HG03039 (cell line): ENCODE results near the gene KCNJ5.

ENCODE experiments used
- ATAC-seq: cut with Tn5 transposase; IDR thresholded peaks from one replicate; pipeline ENCODE4 v1.9.1; 2021; ENCODE audit warnings: mild to moderate bottlenecking, moderate library complexity; ENCODE audit not compliant: unreplicated experiment

The KCNJ5 gene

DNA sequence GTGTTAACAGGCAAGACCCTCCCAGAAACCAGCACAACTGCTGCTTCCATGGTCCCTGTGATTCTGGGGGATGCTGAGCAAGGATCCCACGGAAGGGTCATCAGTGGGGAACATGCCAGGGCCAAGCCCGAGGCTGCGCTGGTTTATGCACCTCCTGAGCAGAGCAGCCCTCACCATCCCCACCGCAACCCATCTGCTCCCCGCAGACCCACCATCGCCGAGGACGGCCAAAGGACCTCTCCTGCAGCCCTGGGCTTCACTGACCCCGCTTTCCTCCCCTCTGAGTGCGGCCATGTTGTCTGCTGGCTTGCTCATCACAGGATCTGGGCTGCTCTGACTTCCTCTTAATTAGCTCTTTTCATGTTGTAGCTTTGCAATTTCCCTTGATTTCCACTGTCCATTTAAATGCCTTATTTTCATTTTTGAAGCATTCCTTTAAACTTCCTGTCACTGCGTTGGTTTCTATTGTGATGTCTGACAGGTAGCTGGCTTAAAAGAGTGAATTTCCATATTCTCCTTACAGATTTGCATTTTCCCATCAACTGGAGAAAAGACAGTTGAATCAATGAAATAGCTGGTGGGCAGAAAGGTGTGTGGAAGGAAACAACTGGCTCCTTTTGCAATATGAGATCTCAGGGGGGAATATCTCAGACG lies 36.7 kb downstream of the KCNJ5 start:
- ATAC-seq: no peak

DNA sequence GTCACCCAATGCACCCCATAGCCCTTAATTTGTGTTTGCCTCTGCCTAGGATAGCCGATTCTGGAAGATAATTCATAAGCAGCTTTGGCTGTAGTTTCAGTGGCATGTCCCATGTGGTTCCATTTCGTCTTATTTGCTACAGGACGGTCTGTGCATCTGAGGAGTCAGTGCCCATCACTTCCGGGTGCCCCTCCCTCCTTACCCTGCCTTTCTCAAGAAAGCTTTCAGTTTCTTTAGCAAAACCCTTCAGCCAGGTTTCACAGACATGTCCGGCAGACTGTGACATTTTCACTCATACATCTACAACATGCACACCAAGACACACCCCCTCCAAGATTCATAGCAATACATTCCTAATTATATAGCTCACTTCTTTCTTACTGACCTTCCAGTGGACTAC lies 37.2 kb downstream of the KCNJ5 start:
- peak; percentile 92 for ATAC-seq

DNA sequence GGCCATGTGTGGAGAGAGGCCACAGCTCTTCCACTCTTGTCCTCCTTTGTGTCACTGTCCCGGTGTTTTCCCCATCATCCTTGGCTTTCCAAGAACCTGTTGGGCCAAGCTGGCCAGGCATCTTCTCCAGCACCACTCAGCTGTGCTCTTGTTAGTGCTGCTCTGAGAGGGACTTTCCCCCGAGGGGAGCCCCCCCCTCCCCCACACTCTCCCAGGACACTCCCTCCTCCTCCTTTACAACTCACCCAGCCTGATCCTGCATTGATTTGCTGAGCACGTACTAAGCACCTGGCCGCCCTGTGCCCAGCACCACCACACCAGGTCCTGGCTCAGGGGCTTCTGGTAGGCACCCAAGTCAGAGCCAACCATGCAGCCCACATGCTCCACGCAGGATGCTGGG lies 38.3 kb downstream of the KCNJ5 start:
- no peak for ATAC-seq

- ATAC-seq: no peak
Measured at GRCh38 chr11:128929991-128930390, 38.8 kb downstream of the KCNJ5 start.

GRCh38 chr11:128931066-128931465 lies 39.9 kb downstream of the KCNJ5 start:
- ATAC-seq: no peak

DNA sequence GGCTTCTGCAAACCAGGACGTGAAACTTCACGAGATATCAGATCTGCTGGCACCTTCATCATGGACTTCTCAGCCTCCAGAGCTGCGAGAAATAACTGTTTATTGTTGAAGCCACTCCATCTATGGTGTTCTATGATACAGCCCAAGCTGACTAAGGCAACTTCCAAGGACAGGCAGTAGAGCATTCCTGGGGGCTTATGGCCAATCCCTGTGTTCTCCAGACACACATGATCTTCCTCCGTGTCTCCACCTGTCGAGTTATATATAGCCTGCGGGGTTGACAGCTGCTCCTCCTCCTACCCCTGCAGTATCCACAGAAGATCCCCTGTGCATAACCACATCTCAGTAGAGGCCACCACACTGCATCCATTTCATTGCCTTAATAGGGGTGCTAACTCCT lies 40.5 kb downstream of the KCNJ5 start:
- no peak for ATAC-seq

DNA sequence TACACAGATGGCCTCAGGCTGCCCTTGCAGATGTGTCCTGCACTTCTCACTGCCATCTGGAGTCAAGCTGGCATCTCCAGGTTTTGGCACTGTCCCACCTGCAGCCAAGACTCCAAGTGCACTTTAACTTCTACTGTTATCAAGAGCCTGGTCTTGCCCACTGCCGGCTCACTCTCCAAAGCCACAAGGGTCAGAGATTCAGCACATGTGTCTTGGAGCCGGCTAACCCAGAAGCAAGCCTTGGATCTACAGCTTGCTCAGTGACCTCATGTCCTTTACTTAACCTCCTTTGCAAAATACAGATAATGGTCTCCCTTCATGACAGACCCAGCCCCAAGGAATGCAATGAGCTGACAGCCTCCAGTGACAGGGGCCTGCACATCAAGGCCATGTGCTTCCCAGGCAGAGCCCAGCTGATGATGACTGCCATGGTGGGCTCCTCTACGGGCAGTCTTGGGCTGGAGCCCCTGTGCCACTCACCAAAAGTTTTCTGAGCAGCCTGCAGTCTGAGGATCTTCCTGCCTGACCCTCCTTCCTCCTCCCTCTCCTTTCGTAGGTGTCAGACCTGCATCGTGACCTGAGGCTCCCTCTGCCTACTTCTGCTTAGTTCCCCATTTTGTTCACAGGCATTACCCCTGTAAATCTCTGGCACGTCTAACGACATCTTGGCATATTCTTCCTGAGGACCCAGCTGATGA lies 42.5 kb downstream of the KCNJ5 start:
- no peak for ATAC-seq

GRCh38 chr11:128934351-128934750 lies 43.2 kb downstream of the KCNJ5 start:
- no peak for ATAC-seq

- no peak for ATAC-seq
Measured at GRCh38 chr11:128934926-128935325, 43.8 kb downstream of the KCNJ5 start.

DNA sequence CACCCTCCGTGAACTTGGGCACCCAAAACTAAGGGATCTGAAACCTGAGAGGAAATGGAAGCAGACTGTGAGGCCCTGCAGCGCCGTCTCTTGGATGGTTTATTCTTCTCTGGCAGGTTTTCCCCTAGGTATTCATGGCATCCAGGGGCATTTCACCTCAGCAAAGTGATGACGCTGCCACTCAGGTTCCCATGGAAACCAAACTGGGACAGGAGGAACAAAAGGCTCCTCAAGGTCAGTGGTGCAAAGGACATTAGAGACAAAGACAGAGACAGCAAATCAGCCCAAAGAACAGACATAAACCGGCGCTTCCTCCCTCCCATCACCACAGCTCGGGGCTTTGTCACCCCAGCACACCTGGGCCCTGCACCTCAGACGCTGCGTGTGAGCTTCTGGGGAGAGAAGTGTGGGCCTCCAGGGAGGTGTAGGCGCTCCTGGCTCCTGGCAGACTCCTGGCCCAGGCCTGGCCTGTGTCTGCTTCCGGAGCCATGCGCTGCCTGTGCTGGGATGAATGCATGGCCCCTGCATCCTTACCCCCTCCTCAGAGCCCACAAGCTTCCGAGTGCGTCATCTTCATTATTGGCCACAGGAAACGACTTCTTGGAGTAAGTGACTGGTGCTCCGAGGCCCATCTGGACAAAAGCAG lies 45.6 kb downstream of the KCNJ5 start:
- ATAC-seq: no peak

DNA sequence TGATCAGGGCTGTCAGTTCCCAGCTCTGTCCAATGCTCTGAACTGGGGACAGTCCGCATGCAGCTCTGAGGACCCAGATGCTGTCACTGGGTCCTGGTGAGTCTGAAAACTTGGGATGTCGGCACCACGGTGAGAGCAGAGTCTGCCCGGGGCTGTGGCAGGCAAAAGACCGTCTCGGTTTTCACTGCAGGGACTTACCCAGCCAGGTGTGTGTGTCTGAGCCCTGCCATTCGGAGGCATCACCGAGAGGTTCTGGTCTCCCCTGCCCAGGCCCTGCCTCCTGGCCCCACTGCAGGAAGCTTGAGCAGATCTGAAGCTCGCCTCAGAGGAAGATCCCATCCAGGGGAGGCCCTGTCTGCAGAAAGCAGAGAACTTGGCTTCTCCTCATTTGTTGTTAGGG lies 46.3 kb downstream of the KCNJ5 start:
- no peak for ATAC-seq

- ATAC-seq: no peak
Measured at GRCh38 chr11:128938156-128938885, 47.2 kb downstream of the KCNJ5 start.

DNA sequence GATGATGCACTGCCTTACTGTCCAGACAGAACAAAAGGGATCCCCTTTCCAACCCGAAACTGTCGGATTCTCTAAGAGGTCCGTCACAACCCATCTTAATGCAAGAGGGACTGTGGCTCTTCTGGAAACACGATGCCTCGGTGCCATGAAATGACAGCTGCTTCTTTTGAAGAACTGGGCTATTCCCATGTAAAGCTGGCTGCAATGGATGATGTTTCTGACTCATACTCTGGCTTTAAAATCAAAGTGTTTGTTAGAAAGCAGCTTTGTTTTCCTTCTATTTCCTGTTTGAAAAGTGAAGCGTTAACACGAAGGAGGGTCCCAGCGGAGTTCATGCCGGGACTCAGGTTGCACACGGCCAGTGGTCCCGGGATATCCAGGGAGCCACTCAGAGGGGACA lies 48.4 kb downstream of the KCNJ5 start:
- no peak for ATAC-seq

DNA sequence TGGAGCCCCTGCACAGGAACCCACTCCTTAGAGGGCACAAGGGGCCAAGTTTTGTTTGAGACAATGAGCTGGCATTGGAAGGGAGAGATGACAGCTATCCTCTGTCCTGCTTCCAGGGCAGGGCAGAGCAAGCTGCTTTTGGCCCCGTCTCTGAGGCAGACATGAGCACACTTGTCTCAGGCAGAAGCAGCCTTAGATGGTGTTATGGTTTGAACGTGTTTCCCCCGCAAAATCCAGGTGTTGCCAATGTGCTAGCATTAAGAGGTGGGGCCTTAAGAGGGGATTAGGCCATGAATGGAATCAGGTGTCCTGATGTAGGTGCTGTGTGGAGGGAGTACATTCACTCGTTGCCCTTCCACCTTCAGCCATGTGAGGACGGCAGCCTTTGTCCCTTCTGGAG lies 49.0 kb downstream of the KCNJ5 start:
- no peak for ATAC-seq

- no peak for ATAC-seq
Measured at GRCh38 chr11:128940603-128941002, 49.4 kb downstream of the KCNJ5 start.

GRCh38 chr11:128941110-128941509 lies 50.0 kb downstream of the KCNJ5 start:
- no peak for ATAC-seq

DNA sequence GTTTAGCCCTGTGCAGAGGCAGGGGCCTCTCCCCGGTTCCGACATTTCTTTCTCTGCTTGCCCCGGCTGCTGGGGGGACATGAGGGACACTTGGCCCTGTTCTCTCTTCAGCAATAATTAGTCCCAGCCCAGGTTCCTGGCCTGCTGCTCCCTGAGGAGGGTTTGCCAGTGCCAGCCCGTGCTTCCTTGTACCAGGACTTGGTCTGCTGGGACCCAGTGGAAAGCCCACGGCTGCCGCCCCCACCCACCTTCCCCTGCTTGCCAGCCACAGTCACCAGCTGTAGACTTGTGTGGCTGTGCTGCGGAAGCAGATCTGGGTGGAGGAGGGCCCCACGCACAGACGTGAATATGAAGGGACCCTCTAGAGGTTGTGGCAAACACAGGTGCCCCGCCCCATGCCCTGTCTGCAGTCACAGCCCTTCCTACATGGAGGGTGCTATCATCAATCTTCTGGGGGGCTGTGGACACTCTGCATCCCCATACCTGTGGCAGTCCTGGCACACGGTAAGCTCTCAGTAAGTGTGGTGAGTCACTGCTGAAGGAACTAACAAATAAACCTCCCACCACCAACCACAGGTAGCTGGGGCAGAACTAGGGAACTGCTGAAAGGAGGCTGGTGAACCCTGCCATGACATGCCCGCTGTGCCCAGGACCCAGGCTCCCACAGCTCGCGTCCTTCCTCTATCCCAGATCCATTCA lies 50.6 kb downstream of the KCNJ5 start:
- ATAC-seq: no peak

DNA sequence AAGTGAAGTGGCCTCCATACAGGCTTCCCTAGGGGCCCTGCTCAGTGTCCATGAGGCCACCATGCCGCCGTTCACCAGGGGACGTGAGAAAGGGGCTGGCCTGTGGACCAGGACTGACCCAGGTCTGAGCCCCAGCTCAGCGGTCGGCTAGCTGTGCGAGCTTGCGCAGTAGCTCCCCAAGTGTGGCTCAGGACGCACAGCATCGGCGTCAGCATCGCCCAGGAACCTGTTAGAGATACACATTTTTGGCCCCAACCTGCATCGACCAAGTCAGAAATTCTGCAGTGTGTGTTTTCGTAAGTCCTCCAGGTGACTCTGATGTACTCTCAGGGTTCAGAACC lies 51.1 kb downstream of the KCNJ5 start:
- no peak for ATAC-seq

DNA sequence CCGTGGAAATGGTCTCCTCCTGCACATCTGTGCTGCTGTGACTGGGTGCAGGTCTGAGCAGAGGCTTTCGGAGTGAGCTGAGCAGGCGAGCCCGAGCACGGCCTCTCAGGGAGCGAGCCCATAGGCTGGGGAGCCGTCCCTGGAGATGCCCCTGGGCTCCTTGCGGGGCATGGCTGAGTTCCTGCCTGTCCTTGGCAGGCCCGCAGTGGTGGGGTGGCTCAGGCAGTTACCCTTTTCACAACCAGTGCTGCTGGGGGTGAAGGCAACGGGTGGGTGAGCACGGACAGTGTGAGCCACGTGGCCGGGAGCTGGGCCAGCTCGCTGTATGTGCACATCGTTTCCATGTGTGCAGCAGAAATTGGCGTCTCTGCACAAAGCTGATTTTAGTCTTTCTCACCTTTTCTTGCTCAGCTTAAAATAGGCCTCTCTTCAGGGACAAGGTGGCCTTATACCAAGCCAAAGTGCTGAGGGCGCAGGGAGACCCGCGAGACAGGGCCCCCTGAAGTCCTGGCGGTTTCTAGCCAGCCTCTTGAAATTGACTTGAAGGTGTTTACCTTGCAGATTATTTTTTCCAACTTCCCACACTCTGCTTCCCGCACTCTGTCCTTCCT lies 51.8 kb downstream of the KCNJ5 start, which contains the start of gene TP53AIP1:
TSS of gene TP53AIP1 (minus strand) at position 55 of the 611 bp plus-strand sequence. CDS start 5,053 bp downstream, outside the sequence.
- no peak for ATAC-seq

DNA sequence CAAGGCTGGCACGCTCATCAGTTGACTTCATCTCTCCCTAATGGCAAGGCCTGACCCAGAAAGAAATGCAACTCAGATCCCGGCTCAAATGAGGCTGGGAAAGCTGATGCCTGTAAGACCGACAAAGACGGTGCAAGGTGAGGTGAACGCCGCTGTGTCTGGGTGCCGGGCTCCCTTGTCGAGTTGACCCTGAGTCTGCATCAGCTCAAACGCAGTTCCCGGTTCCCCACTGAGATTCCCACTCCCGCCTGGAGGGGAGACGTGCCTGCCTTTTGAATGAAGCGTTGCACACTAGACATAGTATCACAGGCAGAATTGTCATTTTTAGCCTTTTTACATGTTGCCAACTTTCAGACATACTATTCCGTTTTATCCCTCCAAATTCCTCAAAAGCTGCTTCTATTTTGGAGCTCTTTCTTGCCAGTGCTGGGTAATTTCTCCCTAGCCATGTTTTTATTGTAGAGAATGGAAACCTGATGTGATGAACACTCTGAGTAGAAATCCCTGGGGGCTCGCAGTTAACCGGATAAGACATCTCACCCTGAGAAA lies 52.3 kb downstream of the KCNJ5 start:
- ATAC-seq: no peak
